ENCODE measurements around the gene ARHGDIB.

GRCh38 chr12:14905269-14906004, 56.0 kb downstream of the ARHGDIB start:
- no peak for TF ChIP-seq POLR2A (IDR thresholded peaks at IDR 0.05; ENCODE audit: borderline replicate concordance, extremely low read depth, insufficient read depth, insufficient read length)
- TF ChIP-seq CEBPB (IDR thresholded peaks at IDR 0.05; ENCODE audit: low read depth): no peak
- TF ChIP-seq ZNF274 (IDR thresholded peaks at IDR 0.05; ENCODE audit: low read depth, low read length): no peak
- TF ChIP-seq CTCF (IDR thresholded peaks at IDR 0.05 in 2 of 3, conservative IDR thresholded peaks at IDR 0.05 in 1 of 3; ENCODE audit: borderline replicate concordance in 1 of 3, insufficient read depth in 1 of 3, low read depth in 2 of 3, low read length in 2 of 3): no peak
- TF ChIP-seq POLR2AphosphoS5 (IDR thresholded peaks at IDR 0.05; ENCODE audit: low read depth, low read length): no peak
- no peak for TF ChIP-seq SIN3A (IDR thresholded peaks at IDR 0.05; ENCODE audit: low read depth)
- no peak for TF ChIP-seq EZH2 (IDR thresholded peaks at IDR 0.05)
